ENCODE measurements around the gene QKI.

- TF ChIP-seq POLR2A (IDR thresholded peaks at IDR 0.05) (no peak), CTCF (IDR thresholded peaks at IDR 0.05) (no peak)
Observed at GRCh38 chr6:163394659-163395058, 19.9 kb upstream of the QKI start.

Measured in lower leg skin (tissue), 3 donors.